Measurements from ENCODE around the gene TPCN1.

DNA sequence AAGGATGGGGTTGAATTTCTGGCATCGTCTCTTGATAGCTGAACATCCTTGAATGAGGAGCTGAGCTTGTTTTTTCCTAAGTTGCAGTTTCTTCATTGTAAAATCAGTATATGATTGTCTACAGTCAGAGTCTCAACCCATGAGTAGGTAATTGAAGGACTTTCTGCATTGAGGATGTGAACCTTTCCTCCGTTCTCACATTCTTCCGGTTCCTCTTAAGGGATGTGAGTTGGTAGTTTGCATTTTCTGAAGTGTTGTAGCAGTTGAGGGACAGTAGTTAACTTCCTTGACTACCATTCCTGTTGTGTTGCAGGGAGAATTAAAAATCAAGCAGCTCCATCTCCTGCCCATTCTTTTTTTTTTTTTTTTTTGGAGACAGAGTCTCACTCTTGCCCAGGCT, 19.1 kb downstream of the TPCN1 start:
- TF ChIP-seq POLR2A (IDR thresholded peaks at IDR 0.05), result no peak
- TF ChIP-seq, protein P1, sequence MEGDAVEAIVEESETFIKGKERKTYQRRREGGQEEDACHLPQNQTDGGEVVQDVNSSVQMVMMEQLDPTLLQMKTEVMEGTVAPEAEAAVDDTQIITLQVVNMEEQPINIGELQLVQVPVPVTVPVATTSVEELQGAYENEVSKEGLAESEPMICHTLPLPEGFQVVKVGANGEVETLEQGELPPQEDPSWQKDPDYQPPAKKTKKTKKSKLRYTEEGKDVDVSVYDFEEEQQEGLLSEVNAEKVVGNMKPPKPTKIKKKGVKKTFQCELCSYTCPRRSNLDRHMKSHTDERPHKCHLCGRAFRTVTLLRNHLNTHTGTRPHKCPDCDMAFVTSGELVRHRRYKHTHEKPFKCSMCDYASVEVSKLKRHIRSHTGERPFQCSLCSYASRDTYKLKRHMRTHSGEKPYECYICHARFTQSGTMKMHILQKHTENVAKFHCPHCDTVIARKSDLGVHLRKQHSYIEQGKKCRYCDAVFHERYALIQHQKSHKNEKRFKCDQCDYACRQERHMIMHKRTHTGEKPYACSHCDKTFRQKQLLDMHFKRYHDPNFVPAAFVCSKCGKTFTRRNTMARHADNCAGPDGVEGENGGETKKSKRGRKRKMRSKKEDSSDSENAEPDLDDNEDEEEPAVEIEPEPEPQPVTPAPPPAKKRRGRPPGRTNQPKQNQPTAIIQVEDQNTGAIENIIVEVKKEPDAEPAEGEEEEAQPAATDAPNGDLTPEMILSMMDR (IDR thresholded peaks at IDR 0.05), result no peak
